Stimulated activated CD4-positive, alpha-beta T cell treated with anti-CD3 and anti-CD28 coated beads, Interleukin-15, amount 100 ng/mL, for 24 hours (primary cell): ENCODE data around the gene ITGA11.

Experiments used
- DNase-seq: peaks from one replicate; pipeline ENCODE4 v3.0.0-alpha.2; 2020

Gene ITGA11

GRCh38 chr15:68372291-68372811 is 59.6 kb downstream of the ITGA11 start:
- no peak for DNase-seq

- DNase-seq = no peak
These were observed 60.1 kb downstream of the ITGA11 start for GRCh38 chr15:68371851-68372250.

- no peak for DNase-seq
These were observed 60.8 kb downstream of the ITGA11 start for GRCh38 chr15:68371160-68371559.

- no peak for DNase-seq
These were observed 61.2 kb downstream of the ITGA11 start for GRCh38 chr15:68370768-68371151.

- DNase-seq = no peak
These were observed 61.8 kb downstream of the ITGA11 start for GRCh38 chr15:68369931-68370767.

GRCh38 chr15:68368731-68369435 is 63.1 kb downstream of the ITGA11 start:
- DNase-seq = no peak

- no peak for DNase-seq
These were observed 64.0 kb downstream of the ITGA11 start for GRCh38 chr15:68367992-68368391.

- no peak for DNase-seq
These were observed 64.7 kb downstream of the ITGA11 start for GRCh38 chr15:68367226-68367625.

GRCh38 chr15:68366314-68366713 is 65.6 kb downstream of the ITGA11 start:
- no peak for DNase-seq

- no peak for DNase-seq
These were observed 66.2 kb downstream of the ITGA11 start for GRCh38 chr15:68365770-68366169.

GRCh38 chr15:68365140-68365745 is 66.7 kb downstream of the ITGA11 start:
- peak; percentile 20 for DNase-seq

GRCh38 chr15:68364660-68365035 is 67.3 kb downstream of the ITGA11 start:
- DNase-seq = no peak

GRCh38 chr15:68364028-68364659 is 67.8 kb downstream of the ITGA11 start:
- DNase-seq = no peak

GRCh38 chr15:68363353-68363752 is 68.6 kb downstream of the ITGA11 start:
- no peak for DNase-seq

- DNase-seq = no peak
These were observed 69.3 kb downstream of the ITGA11 start for GRCh38 chr15:68362537-68363126.

- no peak for DNase-seq
These were observed 71.2 kb downstream of the ITGA11 start for GRCh38 chr15:68360721-68361120.

- DNase-seq = no peak
These were observed 75.2 kb downstream of the ITGA11 start for GRCh38 chr15:68356778-68357177.

- DNase-seq = peak; percentile 10
These were observed 77.0 kb downstream of the ITGA11 start for GRCh38 chr15:68354923-68355322.

GRCh38 chr15:68354268-68354667 is 77.7 kb downstream of the ITGA11 start:
- no peak for DNase-seq

- no peak for DNase-seq
These were observed 78.4 kb downstream of the ITGA11 start for GRCh38 chr15:68353421-68354135.

GRCh38 chr15:68352401-68353062 is 79.4 kb downstream of the ITGA11 start:
- DNase-seq = peak; percentile 65

GRCh38 chr15:68349151-68349550 is 82.8 kb downstream of the ITGA11 start:
- DNase-seq = no peak
